ENCODE data around the gene ST6GALNAC1.

Gene ST6GALNAC1

DNA sequence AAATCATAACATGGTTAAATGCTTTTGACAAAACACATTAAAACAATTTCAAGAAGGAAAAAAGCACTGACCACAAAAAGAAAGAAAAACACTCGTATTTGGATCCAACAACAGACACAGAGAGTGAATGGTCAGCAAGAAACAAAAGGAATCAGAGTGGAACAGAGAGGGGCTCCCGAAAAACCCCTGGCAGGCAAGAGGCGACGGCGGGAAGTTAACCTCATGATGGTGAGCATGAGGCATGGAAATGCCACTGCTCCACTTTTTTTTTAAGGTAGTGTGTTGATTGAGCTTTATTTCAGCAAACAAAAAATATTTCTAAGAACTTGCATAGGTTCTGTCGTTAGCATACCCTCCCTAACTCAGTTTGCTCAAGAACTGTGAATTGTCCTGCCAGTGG, 32.1 kb upstream of the ST6GALNAC1 start:
- DNase-seq = no peak

DNA sequence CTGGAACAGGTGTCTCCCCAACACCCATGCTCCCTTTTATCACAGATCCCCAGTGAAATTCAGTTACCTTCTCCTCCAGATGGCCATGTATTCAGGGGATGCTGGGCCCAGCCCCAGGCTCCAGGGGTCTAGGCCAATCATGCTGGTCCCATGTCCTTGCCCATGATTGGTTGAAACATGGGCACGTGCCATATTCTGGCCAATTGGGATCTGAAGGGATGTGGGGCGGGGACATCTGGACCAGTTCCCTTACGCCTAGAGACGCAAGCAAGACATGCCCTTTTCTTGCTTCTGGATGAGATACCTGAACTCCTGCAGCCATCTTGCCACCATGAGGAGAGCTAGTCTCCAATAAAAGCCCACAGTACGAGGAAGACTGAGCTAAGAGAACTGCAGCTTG, 31.0 kb upstream of the ST6GALNAC1 start:
- DNase-seq = no peak

DNA sequence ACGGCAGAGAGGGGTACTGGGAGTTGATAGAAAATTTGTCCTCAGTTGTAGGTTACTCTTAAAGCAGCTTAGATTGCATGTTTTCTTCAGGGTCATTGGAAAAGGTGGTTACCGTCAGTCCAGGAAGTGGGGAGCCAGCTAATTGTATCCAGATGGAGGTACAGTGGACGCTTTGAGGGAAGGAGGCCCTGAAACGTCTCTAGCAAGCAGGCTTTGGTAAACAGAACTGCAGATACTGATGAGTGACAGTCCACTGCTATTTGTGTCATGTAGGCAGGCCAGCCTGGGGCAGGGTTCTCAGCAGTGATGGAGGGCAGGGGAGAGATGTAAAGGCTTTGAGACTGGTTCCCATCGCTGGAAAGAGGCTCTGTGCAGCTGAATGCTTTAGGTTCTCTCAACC, 30.2 kb upstream of the ST6GALNAC1 start:
- no peak for DNase-seq

DNA sequence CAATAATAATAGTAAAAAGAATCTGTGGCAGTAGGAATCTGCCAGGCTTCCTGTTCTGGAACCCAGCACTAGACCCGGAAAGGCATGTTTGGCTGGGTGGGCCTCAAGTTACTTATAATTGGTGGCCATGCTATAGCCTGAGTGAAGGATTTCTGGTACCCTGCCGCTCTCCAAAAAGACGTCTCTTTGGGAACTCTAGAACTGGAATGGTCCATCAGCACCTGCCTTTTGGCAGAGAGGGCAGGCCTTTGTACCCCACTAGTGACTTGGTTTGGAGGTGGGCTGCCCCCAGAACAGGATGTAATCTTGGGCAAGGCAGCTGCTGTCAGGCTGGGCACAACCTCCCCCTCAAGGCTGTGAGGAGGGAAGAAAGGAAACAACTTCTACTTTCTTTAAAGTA, 29.3 kb upstream of the ST6GALNAC1 start:
- DNase-seq = no peak

DNA sequence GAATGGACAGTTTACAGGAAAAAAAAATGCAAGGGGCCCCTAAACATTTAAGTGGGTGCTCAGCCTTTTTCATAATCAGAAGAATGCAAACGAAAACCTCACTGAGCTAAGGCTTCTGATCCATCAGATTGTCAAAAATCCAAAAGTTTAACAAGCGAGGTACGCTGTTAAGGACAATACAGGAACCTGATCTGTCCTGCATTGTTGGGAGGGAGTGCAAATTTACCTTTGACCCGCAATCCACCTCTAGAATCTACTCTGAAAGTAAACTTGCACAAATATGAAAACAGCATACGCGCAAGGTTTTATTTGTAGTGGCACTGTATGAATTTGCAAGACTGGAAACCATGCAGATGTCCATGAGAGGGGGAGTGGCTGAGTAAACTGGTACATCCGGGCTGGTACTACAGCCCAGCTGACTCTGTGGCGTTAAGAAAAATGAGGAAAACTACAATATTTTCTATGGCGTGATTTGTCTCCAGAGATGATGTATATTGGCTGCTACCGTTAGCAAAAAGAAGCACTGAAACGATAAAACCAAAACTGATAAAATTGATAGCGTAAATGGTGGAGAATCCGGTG, 28.8 kb upstream of the ST6GALNAC1 start:
- DNase-seq = no peak

DNA sequence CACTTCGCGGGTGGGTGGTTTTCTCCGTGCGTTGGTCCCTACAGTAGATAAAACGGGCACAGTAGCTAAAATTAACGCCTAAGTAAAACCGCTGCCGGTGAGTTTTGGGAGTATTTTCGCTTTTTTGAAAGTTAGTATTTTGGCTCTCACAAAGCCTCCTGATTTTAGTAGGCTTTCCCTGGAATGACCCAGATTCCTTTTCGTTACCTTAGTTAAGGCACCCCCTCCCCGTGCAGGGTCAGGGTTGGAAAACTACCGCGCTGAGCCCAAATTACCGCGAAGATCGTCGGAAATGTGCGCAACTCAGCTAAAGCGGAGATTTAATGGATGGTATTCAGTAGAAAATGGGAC, 28.3 kb upstream of the ST6GALNAC1 start:
- DNase-seq = no peak

DNA sequence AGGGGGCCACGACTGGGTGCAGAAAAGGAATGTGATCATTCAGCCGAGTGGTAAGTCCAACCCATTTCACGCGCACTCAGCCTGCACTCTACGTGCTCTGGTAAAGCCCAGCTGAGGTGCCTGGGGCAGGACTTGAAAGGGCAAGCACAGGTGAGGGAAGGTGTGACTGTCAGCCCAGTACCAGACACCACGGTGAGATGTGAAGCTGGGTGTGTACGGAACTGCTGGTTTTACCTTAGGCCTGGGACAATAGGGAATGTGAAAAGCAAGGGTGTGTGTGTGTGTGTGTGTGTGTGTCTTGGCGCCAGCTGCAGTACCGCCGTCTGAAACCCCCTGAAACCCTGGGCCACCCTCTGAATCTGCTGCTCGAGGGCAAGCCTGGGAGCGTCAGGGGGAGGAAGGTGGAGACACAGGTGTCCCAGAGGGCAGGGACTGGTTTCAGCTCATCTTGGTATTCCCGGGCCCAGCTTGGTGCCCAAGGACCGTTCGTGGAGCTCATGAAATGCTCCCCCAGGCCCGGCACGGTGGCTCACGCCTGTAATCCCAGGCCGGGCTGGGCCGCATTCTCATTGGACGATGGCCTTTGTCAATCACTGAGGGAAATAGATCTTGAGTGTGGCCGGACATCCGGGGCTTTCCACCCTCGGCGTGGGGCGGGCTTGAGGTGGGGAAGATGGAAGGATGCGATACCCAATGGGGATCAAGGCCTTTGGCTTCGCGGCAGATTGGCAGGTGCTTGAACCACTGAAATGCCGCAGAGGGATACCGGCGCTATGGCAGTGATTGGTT, 27.8 kb upstream of the ST6GALNAC1 start:
- DNase-seq = peak; percentile 100

DNA sequence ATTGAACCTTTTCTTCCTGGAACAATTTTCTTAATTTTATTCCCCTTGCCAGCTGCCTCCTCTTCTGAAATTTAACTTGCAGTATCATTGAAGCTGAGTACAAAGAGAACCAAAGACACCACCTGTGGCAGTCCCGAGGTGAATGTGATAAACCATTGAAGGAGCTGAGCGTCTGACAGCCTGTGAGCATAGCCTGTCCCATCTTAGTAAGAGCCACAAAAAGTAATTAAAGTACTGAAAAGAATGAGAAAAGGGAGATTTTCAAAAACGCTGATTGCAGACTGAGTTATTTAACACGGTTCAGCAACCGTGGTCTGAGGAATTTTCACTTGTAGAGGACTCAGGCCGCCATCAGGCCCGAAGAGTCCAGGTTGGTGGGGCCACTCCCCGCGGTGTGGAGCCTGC, 27.2 kb upstream of the ST6GALNAC1 start:
- no peak for DNase-seq

DNA sequence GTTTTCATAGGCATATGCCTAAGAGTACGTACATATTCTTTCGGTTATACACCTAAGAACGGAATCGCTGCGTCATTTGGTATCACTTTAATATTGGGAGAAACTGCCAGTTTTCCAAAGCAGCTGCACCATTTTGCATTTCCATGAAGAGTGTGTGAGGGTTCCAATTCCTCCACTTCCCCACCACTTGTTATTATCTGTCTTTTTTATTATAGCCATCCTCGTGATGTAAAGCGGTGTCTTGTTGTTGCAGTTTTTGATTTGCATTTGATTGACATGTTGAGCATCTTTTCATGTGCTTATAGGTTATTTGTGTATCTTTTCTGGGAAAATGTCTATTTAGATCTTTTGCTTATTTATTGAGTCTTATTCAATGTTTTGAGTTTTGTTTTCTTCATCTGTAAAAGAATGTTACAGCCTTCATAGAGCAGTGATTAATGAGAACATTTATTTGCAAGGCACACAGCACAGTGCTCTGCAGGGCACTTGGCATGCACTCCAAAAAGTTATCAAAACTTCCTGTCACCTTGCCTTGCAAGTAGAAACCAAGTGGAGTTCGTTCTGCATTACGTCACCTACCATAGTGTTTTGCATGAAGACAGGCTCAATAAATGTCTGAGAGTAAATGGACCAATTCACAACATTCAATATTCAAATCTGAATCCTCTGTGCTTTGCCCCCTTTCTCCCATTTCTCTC, 26.6 kb upstream of the ST6GALNAC1 start:
- DNase-seq = no peak

DNA sequence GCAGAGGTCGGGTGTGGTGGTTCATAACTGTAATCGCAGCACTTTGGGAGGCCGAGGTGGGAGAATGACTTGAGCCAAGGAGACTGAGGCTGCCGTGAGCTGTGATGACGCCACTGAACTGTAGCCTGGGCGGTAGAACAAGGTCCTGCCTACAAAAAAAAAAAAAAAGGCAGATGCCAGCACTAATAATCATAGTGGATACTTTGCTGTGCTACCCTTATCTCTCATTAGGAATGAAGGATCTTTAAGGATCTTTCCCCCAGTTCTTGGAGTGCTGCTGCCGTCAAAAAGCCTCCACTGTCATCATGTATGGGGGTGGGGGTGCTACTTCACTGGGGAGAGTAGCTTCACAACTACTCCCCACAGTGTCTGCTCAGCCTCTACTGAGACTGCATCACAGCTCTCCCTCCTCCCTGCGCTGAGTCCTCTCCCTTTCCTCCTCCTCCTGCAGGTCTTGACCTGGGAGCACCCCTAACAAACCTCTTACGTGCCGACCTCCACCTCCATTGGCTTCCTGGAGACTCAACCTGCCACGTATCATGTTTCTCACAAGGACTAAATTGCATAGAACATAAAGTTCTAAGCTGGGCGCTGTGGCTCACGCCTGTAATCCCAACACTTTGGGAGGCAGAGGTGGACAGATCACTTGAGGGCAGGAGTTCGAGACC, 24.4 kb upstream of the ST6GALNAC1 start:
- DNase-seq = no peak

DNA sequence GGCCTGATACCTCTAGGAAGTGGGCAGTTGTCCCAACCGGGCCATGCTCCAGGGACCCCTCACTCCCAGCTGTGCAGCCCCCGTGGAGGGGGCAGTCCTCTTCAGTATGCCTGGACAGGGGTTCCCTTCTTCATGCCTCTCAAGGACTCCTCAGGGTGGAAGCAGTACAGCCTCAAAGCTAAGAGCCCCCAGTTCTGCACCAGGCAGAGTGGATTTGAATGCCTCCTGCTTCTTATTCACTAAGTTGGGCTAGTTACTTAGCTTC, 23.9 kb upstream of the ST6GALNAC1 start:
- DNase-seq = no peak

DNA sequence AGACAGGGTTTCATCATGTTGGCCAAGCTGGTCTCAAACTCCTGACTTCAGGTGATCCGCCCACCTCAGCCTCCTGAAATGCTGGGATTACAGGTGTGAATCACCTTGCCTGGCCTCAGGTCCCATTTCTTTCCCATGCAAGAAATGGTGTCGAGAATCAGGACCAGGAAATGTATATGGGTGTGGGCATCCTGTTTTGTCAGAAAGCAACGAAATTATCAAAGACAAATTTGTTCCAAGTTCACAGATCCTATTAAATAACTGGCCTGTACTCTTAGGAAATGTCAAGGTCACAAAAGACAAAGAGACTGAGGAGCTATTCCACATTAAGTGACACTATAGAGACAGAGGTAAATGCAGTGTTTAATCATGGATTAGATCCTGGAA, 17.1 kb upstream of the ST6GALNAC1 start:
- DNase-seq = no peak

DNA sequence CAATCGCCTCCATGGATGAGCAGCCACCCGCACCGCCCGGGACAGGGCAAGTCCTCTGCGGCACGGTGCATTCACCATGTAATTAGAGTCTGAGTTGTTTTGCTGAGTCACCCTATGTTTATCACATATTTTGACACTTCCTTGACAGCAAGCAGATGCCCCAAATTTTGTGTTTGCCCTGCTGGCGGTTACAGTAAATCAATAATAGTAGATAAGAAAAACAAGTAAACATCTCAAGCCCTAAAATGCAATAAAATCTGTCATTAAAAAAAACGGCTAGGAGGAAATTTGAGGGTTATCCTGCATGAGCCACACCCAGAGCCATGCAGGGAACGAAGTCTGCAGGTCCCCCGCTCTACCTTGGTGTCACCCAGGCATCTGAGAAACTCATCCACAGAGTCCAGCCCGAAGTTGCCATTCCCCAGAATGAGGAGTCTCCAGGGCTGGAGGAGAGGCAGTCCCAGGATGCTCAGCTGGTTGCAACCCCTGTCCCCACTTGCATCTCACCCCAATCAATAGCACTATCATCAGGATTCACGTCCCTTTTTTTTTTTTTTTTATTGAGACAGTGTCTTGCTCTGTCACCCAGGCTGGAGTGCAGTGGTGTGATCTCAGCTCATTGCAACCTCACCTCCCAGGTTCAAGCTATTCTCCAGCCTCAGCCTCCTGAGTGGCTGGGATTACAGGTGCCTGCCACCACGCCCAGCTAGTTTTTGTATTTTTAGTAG, 16.5 kb upstream of the ST6GALNAC1 start:
- DNase-seq = peak; percentile 15

DNA sequence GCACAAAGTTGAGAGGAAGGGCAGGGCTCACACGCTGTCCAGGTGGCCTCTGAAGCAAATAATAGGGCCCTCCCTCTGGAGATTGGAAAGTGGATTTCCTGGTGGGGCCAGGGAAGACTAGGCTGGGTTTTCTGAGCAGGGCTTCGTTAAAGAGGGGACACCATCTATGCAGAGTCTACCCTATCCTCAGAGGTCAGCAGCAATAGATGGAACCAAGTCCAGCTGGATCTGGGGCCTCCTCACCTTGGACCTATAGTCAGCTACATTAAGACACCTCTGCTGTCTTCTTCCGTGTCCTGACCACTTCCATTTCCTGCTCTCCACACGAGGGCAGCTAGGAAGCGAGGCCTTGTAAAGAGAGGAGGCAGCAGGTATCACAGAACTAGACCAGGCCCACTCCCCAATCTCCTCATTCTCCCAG, 14.7 kb upstream of the ST6GALNAC1 start:
- DNase-seq = no peak

DNA sequence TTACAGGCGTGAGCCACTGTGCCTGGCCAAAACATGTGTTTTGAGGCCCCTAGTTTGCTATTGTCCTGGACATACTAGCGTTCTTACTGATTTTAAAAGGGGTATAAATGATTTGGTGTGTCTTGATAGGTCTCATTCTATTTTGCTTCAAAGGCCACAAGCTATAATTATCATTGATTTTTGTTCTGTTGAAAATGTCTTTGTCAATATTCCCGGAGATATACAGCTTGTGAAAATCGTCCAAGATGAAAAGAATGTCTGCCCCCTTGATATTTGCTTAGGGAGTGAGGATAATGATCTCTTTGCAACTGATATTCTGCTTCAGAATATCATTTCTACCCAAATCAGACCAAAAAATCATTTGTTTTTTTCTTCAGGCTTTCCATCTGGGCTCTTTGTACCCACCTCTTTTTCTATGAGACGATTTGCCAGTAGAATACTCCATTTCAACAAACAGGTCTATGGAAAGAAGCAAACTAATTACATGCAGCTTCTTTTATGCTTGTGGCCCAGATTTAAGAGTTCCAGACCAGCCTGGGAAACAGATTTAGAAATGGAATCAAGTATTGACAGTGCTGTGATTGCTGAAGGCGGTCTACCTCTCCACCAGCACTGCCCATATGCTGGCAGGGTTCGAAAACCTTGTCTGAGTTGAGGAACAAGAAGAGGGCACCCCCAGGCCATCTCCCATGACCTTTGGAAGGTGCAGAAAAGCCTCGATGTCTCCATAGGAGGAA, 14.1 kb upstream of the ST6GALNAC1 start:
- no peak for DNase-seq

DNA sequence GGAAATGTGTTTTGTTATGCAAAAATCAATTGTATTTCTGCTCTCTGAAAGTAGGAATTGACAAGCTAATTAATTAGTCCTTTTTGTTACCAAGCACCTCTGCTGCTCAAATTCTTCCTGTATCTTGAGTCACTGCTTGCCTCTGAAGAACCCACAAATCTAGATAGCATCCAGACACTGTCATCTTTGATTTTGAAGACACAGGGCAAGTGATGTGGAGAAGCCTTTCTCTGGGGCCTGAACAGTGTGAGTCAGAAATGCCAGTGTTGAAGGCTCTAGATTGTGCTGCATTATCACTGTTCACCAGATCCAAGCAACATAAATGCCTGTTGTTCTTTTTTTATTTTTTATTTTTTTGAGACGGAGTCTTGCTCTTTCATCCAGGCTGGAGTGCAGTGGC, 10.9 kb upstream of the ST6GALNAC1 start:
- DNase-seq = no peak

DNA sequence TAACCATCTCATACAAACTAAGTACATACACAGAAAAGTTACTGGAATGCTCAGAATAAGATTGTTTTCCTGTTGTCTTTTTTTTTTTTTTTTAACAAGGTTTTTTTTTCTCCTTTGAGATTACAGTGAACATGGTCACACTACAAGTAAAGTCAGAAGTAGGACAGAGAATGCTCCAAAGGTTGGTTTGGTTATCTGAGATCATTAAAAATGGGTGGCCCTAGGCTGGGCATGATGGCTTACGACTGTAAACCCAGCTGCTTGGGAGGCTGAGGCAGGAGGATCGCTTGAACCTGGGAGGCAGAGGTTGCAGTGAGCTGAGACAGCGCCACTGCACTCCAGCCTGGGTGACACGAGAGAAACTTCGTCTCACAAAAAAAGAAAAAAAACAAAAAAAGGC, 6.9 kb upstream of the ST6GALNAC1 start:
- no peak for DNase-seq

DNA sequence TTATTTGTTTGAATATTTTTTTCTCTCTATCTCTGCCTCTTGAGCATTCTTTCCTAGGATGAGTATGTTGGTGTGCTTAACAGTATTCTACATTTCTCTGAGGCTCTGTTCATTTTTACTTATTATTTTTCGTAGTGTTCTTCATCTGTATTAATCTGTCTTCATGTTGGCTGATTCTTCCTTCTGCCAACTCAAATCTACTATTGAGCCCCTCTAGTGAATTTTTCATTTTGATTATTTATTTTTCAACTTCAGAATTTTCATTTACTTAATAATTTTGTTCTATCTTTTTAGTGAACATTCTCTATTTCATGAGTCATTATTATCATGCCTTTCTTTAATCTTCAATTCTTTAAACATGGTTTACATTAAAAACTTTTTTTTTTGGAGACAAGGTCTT, 3.2 kb upstream of the ST6GALNAC1 start:
- no peak for DNase-seq

DNA sequence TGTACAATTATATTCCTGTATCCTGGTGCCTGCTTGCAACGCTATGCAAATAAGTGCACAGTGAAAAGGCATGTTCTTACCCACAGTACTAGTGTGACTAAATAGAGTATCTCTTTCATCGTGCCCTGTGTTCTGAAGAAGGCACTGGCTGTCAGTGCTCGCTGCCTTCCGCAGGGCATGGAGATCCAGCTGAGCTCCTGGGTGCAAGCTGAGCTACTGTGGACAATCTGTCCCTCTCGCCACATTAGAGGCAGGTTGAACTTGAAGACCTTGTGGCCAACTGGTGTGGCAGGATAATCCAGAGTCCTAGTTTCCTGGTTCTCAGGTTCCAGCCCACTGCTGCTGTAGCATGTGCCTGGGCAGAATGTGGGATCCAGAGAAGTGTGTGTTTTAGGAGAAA, 1.9 kb upstream of the ST6GALNAC1 start:
- DNase-seq = no peak

DNA sequence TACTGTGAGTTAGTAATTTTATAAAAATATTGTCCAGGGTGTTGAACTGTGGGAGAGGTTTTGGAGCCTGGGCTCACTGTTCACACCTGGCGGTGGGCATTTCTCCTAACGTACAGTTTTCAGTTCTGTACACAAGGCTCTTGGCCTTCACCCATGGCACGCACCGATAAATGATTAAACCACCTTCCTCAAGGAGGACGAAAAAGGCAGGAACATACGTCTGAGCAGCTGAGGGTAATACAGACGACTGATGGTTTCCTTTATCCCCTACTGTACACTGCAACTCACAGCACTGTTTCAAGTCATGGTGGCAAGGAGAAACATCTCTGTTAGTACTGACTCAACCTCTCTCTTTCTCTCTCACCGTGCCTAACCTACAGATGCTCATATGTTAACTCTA, 1.4 kb upstream of the ST6GALNAC1 start:
- no peak for DNase-seq

DNA sequence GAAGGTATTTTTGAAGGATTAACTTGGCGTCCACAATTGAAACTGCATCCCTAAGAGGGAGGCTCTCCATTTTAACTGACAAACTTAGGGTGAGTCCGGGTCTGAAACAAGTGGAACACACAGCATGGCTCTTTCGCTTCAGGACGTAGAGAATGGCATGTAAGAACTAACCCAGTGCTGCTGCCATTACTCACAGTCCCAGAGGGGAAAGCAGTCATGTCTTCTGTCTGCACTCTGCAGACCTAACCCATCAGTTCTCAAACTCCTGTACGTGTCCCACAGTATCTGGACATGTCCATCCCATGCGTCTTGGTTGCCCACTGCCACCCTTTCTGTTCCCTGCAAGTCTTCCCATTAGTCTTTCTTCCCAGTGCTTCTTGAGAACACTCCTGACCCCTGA, 563 bp downstream of the ST6GALNAC1 start:
- no peak for DNase-seq

DNA sequence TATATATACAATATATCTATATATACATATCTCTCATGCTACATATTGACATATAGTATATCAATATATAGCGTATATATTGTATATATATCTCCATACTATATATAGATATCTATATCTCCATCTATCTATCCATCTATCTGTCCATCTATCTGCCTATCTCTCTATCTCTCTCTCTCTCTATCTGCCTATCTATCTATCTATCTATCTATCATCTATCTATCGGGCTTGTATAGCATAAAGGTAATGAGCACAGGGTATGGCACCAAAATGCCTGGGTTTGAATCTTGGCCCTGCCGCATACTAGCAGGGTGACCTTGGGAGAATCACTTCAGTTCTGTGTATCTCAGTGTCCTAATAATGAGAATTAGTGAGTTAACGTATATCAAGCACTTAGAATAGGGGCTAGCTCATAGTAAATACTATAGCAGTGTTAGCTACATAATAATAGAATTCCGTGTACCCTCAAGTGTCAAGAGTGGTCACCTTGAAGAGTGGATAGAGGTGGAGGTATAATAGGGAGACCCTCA, 1.5 kb downstream of the ST6GALNAC1 start:
- DNase-seq = no peak

DNA sequence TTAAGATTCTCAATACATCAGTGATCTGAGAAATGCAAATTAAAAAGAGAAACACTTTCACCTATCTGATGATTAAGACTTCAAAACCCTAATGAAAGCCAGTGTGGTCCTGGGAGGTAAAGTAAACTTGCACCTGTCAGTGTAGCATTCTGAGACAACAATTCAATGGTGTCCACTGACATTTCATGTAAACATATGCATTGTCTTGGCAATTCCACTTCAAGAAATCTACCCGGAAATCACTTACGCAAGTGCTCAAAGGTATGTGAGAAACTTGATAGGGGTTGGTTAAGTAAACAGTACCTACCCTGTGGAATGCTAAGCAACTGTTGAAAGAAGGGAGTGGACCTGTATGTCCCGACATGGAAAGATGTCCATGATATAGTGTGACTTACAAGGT, 2.1 kb downstream of the ST6GALNAC1 start:
- DNase-seq = peak; percentile 5
